ENCODE results near the gene NOTUM. TPM values are rescaled to one million over a fixed set of nuclear protein-coding genes. Genes with fewer than 3 reads are reported as not detected.

The NOTUM gene
- total and polyA plus RNA-seq, 9 of the 15 experiments (the other 6 are each of a cell fraction or from before 2014, with no cell fraction given) = 0.03 to 14.0 (median 4.1) TPM

DNA sequence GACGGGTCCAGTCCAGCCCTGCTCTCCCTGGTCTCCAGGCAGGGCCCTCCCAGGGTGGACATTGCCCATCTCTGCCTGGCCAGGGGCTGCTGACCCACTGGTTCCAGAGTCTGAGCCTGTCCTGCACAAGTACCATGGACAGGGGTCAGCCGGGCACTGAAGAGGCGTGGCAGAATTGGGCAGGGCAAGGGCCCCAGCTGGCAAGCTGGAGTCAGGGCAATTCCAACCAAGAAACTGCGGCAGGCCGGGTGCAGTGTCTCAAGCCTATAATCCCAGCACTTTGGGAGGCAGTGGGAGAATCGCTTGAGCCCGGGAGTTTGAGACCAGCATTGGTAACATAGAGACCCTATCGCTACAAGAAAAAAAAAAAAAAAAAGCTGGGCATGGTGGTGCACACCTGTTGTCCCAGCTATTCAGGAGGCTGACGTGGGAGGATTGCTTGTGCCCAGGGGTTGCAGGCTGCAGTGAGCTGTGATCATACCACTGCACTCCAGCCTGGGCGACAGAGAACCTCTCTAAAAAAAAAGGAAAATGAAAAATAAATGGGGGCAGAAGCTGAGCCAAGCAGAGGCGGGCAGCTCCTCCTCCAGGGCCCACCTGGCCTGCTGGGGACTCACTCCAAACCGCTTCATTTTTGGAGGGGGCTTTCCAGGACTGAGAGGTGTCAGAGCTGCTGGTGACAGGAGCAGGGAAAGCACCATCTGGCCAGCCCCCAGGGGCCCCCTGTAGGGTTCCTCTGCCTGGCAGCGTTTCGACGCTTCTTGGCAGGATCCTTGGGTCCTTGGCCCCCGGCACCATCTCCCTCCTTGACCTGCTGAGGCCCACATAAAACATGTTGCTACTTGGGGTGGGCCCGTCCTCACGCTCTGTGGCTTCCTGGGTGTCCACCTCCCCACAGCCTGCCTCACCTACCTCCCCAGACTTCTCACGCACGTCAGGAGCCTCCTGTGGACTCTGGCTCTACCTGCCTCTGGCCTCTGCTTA is 30.6 kb downstream of the NOTUM start:
- intact Hi-C loops (cut with micrococcal nuclease) (no loop called here), in situ Hi-C loops (cut with MboI) (no loop called here)
- no peaks in the 10 kb centered on the region for H3K9me3 ChIP-seq (replicated peaks; ENCODE audit: control insufficient read depth, insufficient read depth, low read depth, low read length)
- H3K27ac ChIP-seq (ENCODE audit: extremely low read depth, low read depth, low read length) = no peak overlapping the region
- H3K27me3 ChIP-seq (ENCODE audit: control insufficient read depth in 2 of 2, insufficient read depth in 2 of 2, low read length in 2 of 2) = no peaks in the 10 kb centered on the region
- DNase-seq (ENCODE audit: extremely low read depth in 1 of 4, low spot score in 3 of 4) (no peak), ATAC-seq (no peak), FAIRE-seq (no peak)
- H3K9ac ChIP-seq (ENCODE audit: insufficient read depth in 1 of 2, low read depth in 2 of 2, low read length in 2 of 2) = peak overlapping the region in 1 of 2 experiments; percentile 76; a peak in 2 of 4 replicates
- WGBS (ENCODE audit: insufficient coverage, low coverage, missing lambda C conversion rate) = 80% methylated on average over 15 of the region's 20 CpGs
- peaks cover 44% of the 10 kb centered on the region for H3K79me2 ChIP-seq (ENCODE audit: control insufficient read depth, insufficient read depth, low read length)
- no TSS peak for BruUV-seq (replicated peaks)
- H3K36me3 ChIP-seq (ENCODE audit: control insufficient read depth, insufficient read depth, low read length) = peaks cover 30% of the 10 kb centered on the region; the same call in 2 of the 3 replicates
- H2AFZ ChIP-seq (ENCODE audit: low read depth, low read length) = no peak overlapping the region
- peaks cover 14% of the 10 kb centered on the region for H4K20me1 ChIP-seq (replicated peaks; ENCODE audit: control insufficient read depth, insufficient read depth, low read length)
- peaks cover 35 to 96% of the 10 kb centered on the region in 2 experiments for H3K4me1 ChIP-seq (replicated peaks in 1 of 2; ENCODE audit: control insufficient read depth in 2 of 2, insufficient read depth in 2 of 2, low read length in 2 of 2)
- no peak overlapping the region for H3K4me3 ChIP-seq
- no peak overlapping the region for H3K4me2 ChIP-seq (ENCODE audit: insufficient read depth, low read length)
- ChIA-PET CTCF (ENCODE audit: low intra/inter-chr PET ratio) (no interaction called here), POLR2A (interaction anchor here (1.5 to 2.3 kb wide), 3 partner anchors 11 to 17 kb away, joined by 3 to 7 read pairs (median 5); no protein-coding TSS in a partner anchor)
- H3K9me1 ChIP-seq (ENCODE audit: control insufficient read depth, insufficient read depth, low read length) = peaks cover 9% of the 10 kb centered on the region
- TF ChIP-seq, protein P1, sequence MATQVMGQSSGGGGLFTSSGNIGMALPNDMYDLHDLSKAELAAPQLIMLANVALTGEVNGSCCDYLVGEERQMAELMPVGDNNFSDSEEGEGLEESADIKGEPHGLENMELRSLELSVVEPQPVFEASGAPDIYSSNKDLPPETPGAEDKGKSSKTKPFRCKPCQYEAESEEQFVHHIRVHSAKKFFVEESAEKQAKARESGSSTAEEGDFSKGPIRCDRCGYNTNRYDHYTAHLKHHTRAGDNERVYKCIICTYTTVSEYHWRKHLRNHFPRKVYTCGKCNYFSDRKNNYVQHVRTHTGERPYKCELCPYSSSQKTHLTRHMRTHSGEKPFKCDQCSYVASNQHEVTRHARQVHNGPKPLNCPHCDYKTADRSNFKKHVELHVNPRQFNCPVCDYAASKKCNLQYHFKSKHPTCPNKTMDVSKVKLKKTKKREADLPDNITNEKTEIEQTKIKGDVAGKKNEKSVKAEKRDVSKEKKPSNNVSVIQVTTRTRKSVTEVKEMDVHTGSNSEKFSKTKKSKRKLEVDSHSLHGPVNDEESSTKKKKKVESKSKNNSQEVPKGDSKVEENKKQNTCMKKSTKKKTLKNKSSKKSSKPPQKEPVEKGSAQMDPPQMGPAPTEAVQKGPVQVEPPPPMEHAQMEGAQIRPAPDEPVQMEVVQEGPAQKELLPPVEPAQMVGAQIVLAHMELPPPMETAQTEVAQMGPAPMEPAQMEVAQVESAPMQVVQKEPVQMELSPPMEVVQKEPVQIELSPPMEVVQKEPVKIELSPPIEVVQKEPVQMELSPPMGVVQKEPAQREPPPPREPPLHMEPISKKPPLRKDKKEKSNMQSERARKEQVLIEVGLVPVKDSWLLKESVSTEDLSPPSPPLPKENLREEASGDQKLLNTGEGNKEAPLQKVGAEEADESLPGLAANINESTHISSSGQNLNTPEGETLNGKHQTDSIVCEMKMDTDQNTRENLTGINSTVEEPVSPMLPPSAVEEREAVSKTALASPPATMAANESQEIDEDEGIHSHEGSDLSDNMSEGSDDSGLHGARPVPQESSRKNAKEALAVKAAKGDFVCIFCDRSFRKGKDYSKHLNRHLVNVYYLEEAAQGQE (IDR thresholded peaks at IDR 0.05; ENCODE audit: borderline replicate concordance) = peak; percentile 75
- TF ChIP-seq, protein P1 (CRISPR knock-in tag; IDR thresholded peaks at IDR 0.05; ENCODE audit: low read depth) = 0 out of 2 replicates have a peak, but pooled peaks have one; percentile 35
- peak; percentile 7; the same call in 1 of the 2 replicates for TF ChIP-seq POLR2G (IDR thresholded peaks at IDR 0.05; ENCODE audit: low read depth, low read length)
- no peak for TF ChIP-seq ZNF668 (CRISPR knock-in tag; IDR thresholded peaks at IDR 0.05)
- TF ChIP-seq SMARCE1 (IDR thresholded peaks at IDR 0.05) = no peak
- 0 out of 2 replicates have a peak, but pooled peaks have one; percentile 6 for TF ChIP-seq RBM14 (IDR thresholded peaks at IDR 0.05; ENCODE audit: borderline replicate concordance, insufficient read depth, low read depth, low read length)
